GM12878 (cell line): ENCODE results near the gene PNMA6E. TPM values are rescaled to one million over a fixed set of nuclear protein-coding genes. Genes with fewer than 3 reads are reported as not detected.

Experiments
- ATAC-seq: fragments of 200-7000 bp; cut with Tn5 transposase; 3 replicates; pipeline ENCODE4 v1.9.1; 2020; ENCODE audit warnings: mild to moderate bottlenecking, moderate library complexity
- BruUV-seq: library from RNA; stranded (reverse); fragments of 400-500 nt; replicated peaks from 2 replicates; lab custom pipeline; 2021; lab: Mats Ljungman, UMichigan
- CTCF ChIA-PET: fragments of 300-600 bp; sonication (Branson Sonifier 250); formaldehyde crosslinking; extraction: SDS; loops from one replicate; lab custom pipeline; 2021; ENCODE audit warnings: inconsistent platforms; lab: Yijun Ruan, JAX
- POLR2A ChIA-PET: fragments of 350-600 bp; formaldehyde crosslinking; extraction: SDS; loops from one replicate; lab custom pipeline; 2021; ENCODE audit warnings: inconsistent platforms; lab: Charles Lee
- RAD21 ChIA-PET: fragments of 300-600 bp; sonication (Branson Sonifier 250); formaldehyde crosslinking; loops from one replicate; lab custom pipeline; 2023; ENCODE audit warnings: antibody characterized with exemption; ENCODE audit not compliant: unreplicated experiment; lab: Charles Lee
- SMC1A ChIA-PET: fragments of 300-600 bp; sonication (Branson Sonifier 250); formaldehyde crosslinking; loops from one replicate; lab custom pipeline; 2023; ENCODE audit not compliant: unreplicated experiment, uncharacterized antibody; lab: Charles Lee
- DNase-seq: peaks from one replicate; pipeline ENCODE4 v3.0.0-alpha.2; 2011; ENCODE audit warnings: low read depth, low spot score
- FAIRE-seq: peaks from 3 replicates; lab custom pipeline; 2011; peaks lifted over from hg19 to GRCh38; lab: Jason Lieb, UNC
- H2AFZ ChIP-seq: 2 replicates; pipeline ENCODE4 v1.6.0; 2011; ENCODE audit warnings: low read depth, low read length, control low read depth; ENCODE audit not compliant: control insufficient read depth
- H3K27ac ChIP-seq: 2 replicates; pipeline ENCODE4 v1.5.1; 2011; ENCODE audit warnings: control low read depth; ENCODE audit not compliant: control insufficient read depth, insufficient read depth
- H3K27me3 ChIP-seq, 2 experiments: replicated peaks in 1 of 2; 2 replicates each; pipeline versions ENCODE4 v1.6.0 to v1.6.1; 2011; ENCODE audit warnings: low read length in 1 of 2; ENCODE audit not compliant: control insufficient read depth in 2 of 2, insufficient read depth in 2 of 2
- H3K36me3 ChIP-seq, 2 experiments: 2 replicates each; pipeline ENCODE4 v1.5.1; 2011; ENCODE audit warnings: low read length in 1 of 2; ENCODE audit not compliant: control insufficient read depth in 2 of 2, insufficient read depth in 2 of 2
- H3K4me1 ChIP-seq: 2 replicates; pipeline ENCODE4 v1.6.1; 2011; ENCODE audit warnings: mild to moderate bottlenecking, low read length, moderate library complexity, mixed read lengths; ENCODE audit not compliant: control insufficient read depth, insufficient read depth
- H3K4me2 ChIP-seq: 2 replicates; pipeline ENCODE4 v1.6.0; 2011; ENCODE audit warnings: control low read depth; ENCODE audit not compliant: control insufficient read depth, insufficient read depth
- H3K4me3 ChIP-seq: fragments of 200-600 bp; sonication (generic); 2 replicates; pipeline ENCODE4 v1.5.1; 2016
- H3K79me2 ChIP-seq: 2 replicates; pipeline ENCODE4 v1.6.0; 2011; ENCODE audit warnings: low read length; ENCODE audit not compliant: control insufficient read depth, insufficient read depth
- H3K9ac ChIP-seq: 2 replicates; pipeline ENCODE4 v1.8.0; 2011; ENCODE audit warnings: low read length, control low read depth, mixed read lengths; ENCODE audit not compliant: control insufficient read depth, insufficient read depth
- H3K9me3 ChIP-seq: replicated peaks from 3 replicates; pipeline ENCODE4 v1.5.1; 2011; ENCODE audit warnings: mild to moderate bottlenecking, low read length; ENCODE audit not compliant: control insufficient read depth, insufficient read depth
- H4K20me1 ChIP-seq: 2 replicates; pipeline ENCODE4 v1.6.0; 2011; ENCODE audit not compliant: control insufficient read depth, insufficient read depth
- CBX5 ChIP-seq: sonication (generic); IDR thresholded peaks from 2 replicates; pipeline ENCODE4 v1.6.1; 2016; ENCODE audit warnings: low read depth, moderate library complexity, mild to moderate bottlenecking, inconsistent platforms
- CHD4 ChIP-seq: fragments of 200-600 bp; sonication (generic); IDR thresholded peaks from 2 replicates; pipeline ENCODE4 v1.6.1; 2016; ENCODE audit warnings: mild to moderate bottlenecking
- IKZF1 ChIP-seq: fragments of 450-650 bp; conservative IDR thresholded peaks from 2 replicates; pipeline ENCODE4 v1.6.1; 2017; ENCODE audit warnings: antibody characterized with exemption, mild to moderate bottlenecking
- IKZF2 ChIP-seq, 2 experiments: fragments of 450-650 bp; IDR thresholded peaks; 2 replicates each; pipeline ENCODE4 v1.6.1; 2017; ENCODE audit warnings: mild to moderate bottlenecking in 2 of 2, moderate library complexity in 2 of 2
- JUNB ChIP-seq: IDR thresholded peaks from 2 replicates; pipeline ENCODE4 v1.6.1; 2016; ENCODE audit warnings: antibody characterized with exemption, mild to moderate bottlenecking
- LARP7 ChIP-seq: fragments of 450-650 bp; IDR thresholded peaks from 2 replicates; pipeline ENCODE4 v1.6.1; 2017; ENCODE audit warnings: mild to moderate bottlenecking
- NFYB ChIP-seq: IDR thresholded peaks from 2 replicates; pipeline ENCODE4 v1.6.1; 2011; ENCODE audit warnings: low read depth, mild to moderate bottlenecking, low read length, improper control_type of control experiment, moderate library complexity; ENCODE audit not compliant: insufficient read depth
- POLR2AphosphoS2 ChIP-seq: IDR thresholded peaks from 2 replicates; pipeline ENCODE4 v1.6.1; 2011; ENCODE audit warnings: low read depth, mild to moderate bottlenecking, low read length, improper control_type of control experiment, moderate library complexity
- SIX5 ChIP-seq: IDR thresholded peaks from 2 replicates; pipeline ENCODE4 v1.6.1; 2011; ENCODE audit warnings: mild to moderate bottlenecking, low read depth, low read length, moderate library complexity; ENCODE audit not compliant: severe bottlenecking
- SMAD5 ChIP-seq: IDR thresholded peaks from 2 replicates; pipeline ENCODE4 v1.6.1; 2016; ENCODE audit warnings: antibody characterized with exemption, low read depth
- SPI1 ChIP-seq: IDR thresholded peaks from 2 replicates; pipeline ENCODE4 v1.6.1; 2011; ENCODE audit warnings: low read depth, mild to moderate bottlenecking, low read length, moderate library complexity, borderline replicate concordance; ENCODE audit not compliant: insufficient read depth
- SREBF2 ChIP-seq: IDR thresholded peaks from 2 replicates; pipeline ENCODE4 v1.6.1; 2012; ENCODE audit warnings: mild to moderate bottlenecking, low read length
- YY1 ChIP-seq: IDR thresholded peaks from 2 replicates; pipeline ENCODE4 v1.6.1; 2011; ENCODE audit warnings: low read depth, mild to moderate bottlenecking, low read length
- ZBED1 ChIP-seq: IDR thresholded peaks from 2 replicates; pipeline ENCODE4 v1.6.1; 2016; ENCODE audit warnings: borderline replicate concordance
- WGBS: methylation state at CpG from one replicate; pipeline ENCODE4 v1.1.6; 2016; ENCODE audit warnings: low lambda C conversion rate; ENCODE audit not compliant: insufficient replicate concordance, insufficient coverage; ENCODE audit errors: missing lambda C conversion rate; 5-methylcytosine and 5-hydroxymethylcytosine counted together
- in situ Hi-C: fragments of 300-500 bp; cut with MboI; formaldehyde crosslinking; loops from 9 replicates; pipeline ENCODE4 v1.14.3; 2018; ENCODE audit warnings: mixed read lengths
- intact Hi-C: fragments of 100-400 bp; cut with micrococcal nuclease; formaldehyde crosslinking; loops from one replicate; pipeline ENCODE4 v1.14.2; 2022; ENCODE audit not compliant: unreplicated experiment
- polyA plus RNA-seq, 11 experiments: library from polyadenylated mRNA; depleted of rRNA in 4 of 11; unstranded in 6 of 11; stranded (reverse) in 5 of 11; fragments of >200 nt; fragmentation: Nextera tagmentation in 4 of 11; fragmentation: Illumina TruSeq in 1 of 11; extraction: Ambion mirVana in 4 of 11; extraction: Trizol in 1 of 11; gene quantifications; 1 replicate in 1 of 11; 2 replicates in 10 of 11; pipeline versions ENCODE4 v1.2.1 to v1.2.3, GENCODE V29; 2011 to 2016; ENCODE audit warnings: inconsistent platforms in 2 of 11, missing spikeins in 2 of 11, low read depth in 1 of 11
- total RNA-seq, 4 experiments: library from RNA; depleted of rRNA in 3 of 4; stranded (reverse); fragments of >200 nt in 3 of 4; fragmentation: Illumina TruSeq in 1 of 4; extraction: Trizol in 1 of 4; gene quantifications; 2 replicates each; pipeline versions ENCODE4 v1.2.1 to v1.2.3, GENCODE V29; 2013 to 2021

The PNMA6E gene
- total and polyA plus RNA-seq, 10 of the 15 experiments (the other 5 are each of a cell fraction or from before 2014, with no cell fraction given) = not detected

- CTCF ChIA-PET = no interaction called here
- 36% methylated on average over 4 of the region's 4 CpGs for WGBS
- POLR2A ChIA-PET = no interaction called here
- peak; percentile 13 for FAIRE-seq
- Histone ChIP-seq H3K4me2 (no peak overlapping the region), H4K20me1 (no peaks in the 10 kb centered on the region), H3K4me1 (no peaks in the 10 kb centered on the region; the same call in 1 of the 2 replicates), H3K36me3 (no peaks in the 10 kb centered on the region), H3K27ac (no peak overlapping the region), H3K9ac (no peak overlapping the region), H2AFZ (no peak overlapping the region), H3K79me2 (no peaks in the 10 kb centered on the region), H3K9me3 (no peaks in the 10 kb centered on the region; the same call in 2 of the 3 replicates), H3K27me3 (no peaks in the 10 kb centered on the region), H3K4me3 (no peak overlapping the region)
- TF ChIP-seq ZBED1 = no peak
- no peak for TF ChIP-seq YY1
- TF ChIP-seq SREBF2 = no peak
- no peak for TF ChIP-seq IKZF1
- 0 out of 2 replicates have a peak, but pooled peaks have one; percentile 13 for TF ChIP-seq JUNB
- TF ChIP-seq SPI1 = no peak
- no peak for TF ChIP-seq IKZF2 (IDR thresholded peaks at IDR 0.05)
- RAD21 ChIA-PET = no interaction called here
- no TSS peak for BruUV-seq
- intact Hi-C loops (no loop called here), in situ Hi-C loops (no loop called here)
- peak; percentile 56 for ATAC-seq
- SMC1A ChIA-PET = no interaction called here
- no peak for DNase-seq
These were observed 35.5 kb downstream of the PNMA6E start for GRCh38 chrX:153365670-153366069.

- Histone ChIP-seq H3K27me3 (no peaks in the 10 kb centered on the region), H3K79me2 (no peaks in the 10 kb centered on the region), H3K36me3 (no peaks in the 10 kb centered on the region), H3K4me2 (no peak overlapping the region), H3K4me1 (no peaks in the 10 kb centered on the region; the same call in 1 of the 2 replicates), H3K27ac (no peak overlapping the region), H3K9me3 (no peaks in the 10 kb centered on the region; the same call in 2 of the 3 replicates), H4K20me1 (no peaks in the 10 kb centered on the region), H3K9ac (no peak overlapping the region), H3K4me3 (no peak overlapping the region), H2AFZ (no peak overlapping the region)
- no peak for FAIRE-seq
- CTCF ChIA-PET = interaction anchor here (0.6 kb wide), 1 partner anchor 436 kb away, joined by 4 read pairs; no protein-coding TSS in a partner anchor
- intact Hi-C loops (no loop called here), in situ Hi-C loops (no loop called here)
- SMC1A ChIA-PET = no interaction called here
- no peak for DNase-seq
- BruUV-seq = no TSS peak
- TF ChIP-seq LARP7 (no peak), NFYB (no peak), POLR2AphosphoS2 (no peak), SIX5 (no peak), CBX5 (no peak), CHD4 (no peak), SMAD5 (no peak)
- POLR2A ChIA-PET = no interaction called here
- ATAC-seq = no peak
- WGBS = 32% methylated on average over 2 of the region's 2 CpGs
- RAD21 ChIA-PET = no interaction called here
These were observed 39.3 kb downstream of the PNMA6E start for GRCh38 chrX:153361781-153362397.
